Tibial artery (tissue), 4 donors: ENCODE data around the gene WNT7A.

ENCODE experiments used
- DNase-seq, 2 donors: peaks; one replicate each; pipeline ENCODE4 v3.0.0-alpha.2; 2019
- H3K27ac ChIP-seq, 2 donors: fragments of 200-600 bp; sonication (generic) in 1 of 2; 1 replicate in 1 of 2; 2 replicates in 1 of 2; pipeline ENCODE4 v1.5.1; 2018 to 2019; ENCODE audit warnings: mild to moderate bottlenecking in 1 of 2
- H3K27me3 ChIP-seq, 2 donors: fragments of 200-600 bp; sonication (generic) in 1 of 2; one replicate each; pipeline versions ENCODE4 v1.5.1 to v1.6.0; 2016 to 2019
- H3K36me3 ChIP-seq, 3 donors: fragments of 200-600 bp; sonication (generic) in 2 of 3; one replicate each; pipeline ENCODE4 v1.5.1; 2016 to 2019; ENCODE audit warnings: mild to moderate bottlenecking in 2 of 3
- H3K4me1 ChIP-seq, 4 donors: fragments of 200-600 bp; sonication (generic) in 2 of 4; 1 replicate in 3 of 4; 2 replicates in 1 of 4; pipeline ENCODE4 v1.5.1; 2016 to 2019
- H3K4me3 ChIP-seq, 2 donors: fragments of 200-600 bp; sonication (generic) in 1 of 2; 1 replicate in 1 of 2; 2 replicates in 1 of 2; pipeline ENCODE4 v1.5.1; 2018 to 2019; ENCODE audit warnings: mild to moderate bottlenecking in 2 of 2
- H3K9me3 ChIP-seq, 3 donors: fragments of 200-600 bp; sonication (generic) in 1 of 3; one replicate each; pipeline ENCODE4 v1.5.1; 2016 to 2019
- CTCF ChIP-seq, 2 experiments: fragments of 200-600 bp in 1 of 2; fragments of 450-650 bp in 1 of 2; IDR thresholded peaks; one replicate each; pipeline ENCODE4 v1.5.1; 2017 to 2019; ENCODE audit warnings: antibody characterized with exemption in 2 of 2, mild to moderate bottlenecking in 1 of 2, moderate library complexity in 1 of 2
- intact Hi-C: fragments of 100-400 bp; cut with DNase I; formaldehyde crosslinking; loops from one replicate; pipeline ENCODE4 v1.15.0; 2023; ENCODE audit warnings: low total_unique reads

Gene WNT7A

GRCh38 chr3:13800064-13800463, 79.8 kb downstream of the WNT7A start:
- H3K9me3 ChIP-seq: no peaks in the 10 kb centered on the region
- DNase-seq: no peak
- TF ChIP-seq CTCF (IDR thresholded peaks at IDR 0.05): no peak
- H3K27ac ChIP-seq: no peak overlapping the region
- no peaks in the 10 kb centered on the region for H3K36me3 ChIP-seq
- H3K4me3 ChIP-seq: no peak overlapping the region
- no peaks in the 10 kb centered on the region for H3K4me1 ChIP-seq
- H3K27me3 ChIP-seq: peaks cover 0 to 33% of the 10 kb centered on the region in 2 donors
- intact Hi-C loops: no loop called here

- H3K27me3 ChIP-seq: peaks cover 0 to 38% of the 10 kb centered on the region in 2 donors
These were observed 81.5 kb downstream of the WNT7A start for GRCh38 chr3:13798401-13798800.

GRCh38 chr3:13796701-13797460, 83.0 kb downstream of the WNT7A start:
- no peak for TF ChIP-seq CTCF (IDR thresholded peaks at IDR 0.05)
- Histone ChIP-seq H3K36me3 (no peaks in the 10 kb centered on the region), H3K9me3 (no peaks in the 10 kb centered on the region), H3K27me3 (peaks cover 0 to 53% of the 10 kb centered on the region in 2 donors), H3K4me1 (no peaks in the 10 kb centered on the region), H3K4me3 (no peak overlapping the region), H3K27ac (no peak overlapping the region)
- intact Hi-C loops: no loop called here
- no peak for DNase-seq

More at GRCh38 chr3:13798401-13798800, 81.5 kb downstream of the WNT7A start:
- TF ChIP-seq CTCF (IDR thresholded peaks at IDR 0.05): no peak
- Histone ChIP-seq H3K27ac (no peak overlapping the region), H3K9me3 (no peaks in the 10 kb centered on the region), H3K4me3 (no peak overlapping the region), H3K4me1 (no peaks in the 10 kb centered on the region), H3K36me3 (no peaks in the 10 kb centered on the region)
- intact Hi-C loops: no loop called here
- DNase-seq: no peak

- H3K4me1 ChIP-seq: no peaks in the 10 kb centered on the region
- H3K27ac ChIP-seq: no peak overlapping the region
- no peak for DNase-seq
- H3K36me3 ChIP-seq: no peaks in the 10 kb centered on the region
- no peak for TF ChIP-seq CTCF (IDR thresholded peaks at IDR 0.05)
- H3K27me3 ChIP-seq: peaks cover 0 to 48% of the 10 kb centered on the region in 2 donors
- no peaks in the 10 kb centered on the region for H3K9me3 ChIP-seq
- intact Hi-C loops: no loop called here
- no peak overlapping the region for H3K4me3 ChIP-seq
These were observed 84.1 kb downstream of the WNT7A start for GRCh38 chr3:13795816-13796215.

DNA sequence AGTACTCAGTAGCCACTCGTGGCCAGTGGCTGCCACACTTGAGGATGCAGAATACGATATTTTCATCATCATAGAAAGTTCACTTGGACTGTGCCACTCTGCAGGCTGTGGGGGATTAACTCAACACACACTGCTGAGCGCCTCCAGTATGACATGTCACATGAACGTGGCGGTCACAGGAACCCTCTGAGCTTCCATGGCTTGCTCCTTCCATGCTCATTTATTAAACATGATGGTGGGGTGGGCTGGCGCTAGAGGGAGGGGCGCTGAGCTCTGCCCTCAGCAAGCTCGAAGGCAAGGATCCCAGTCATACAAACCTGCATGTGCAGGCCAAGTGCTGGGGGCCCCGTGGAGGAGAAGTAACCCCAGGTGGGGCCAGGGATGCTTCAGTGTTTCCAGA, 85.5 kb downstream of the WNT7A start:
- H3K27ac ChIP-seq: no peak overlapping the region
- H3K4me1 ChIP-seq: no peaks in the 10 kb centered on the region
- DNase-seq: no peak
- no peaks in the 10 kb centered on the region for H3K36me3 ChIP-seq
- no peak overlapping the region for H3K4me3 ChIP-seq
- intact Hi-C loops: no loop called here
- TF ChIP-seq CTCF (IDR thresholded peaks at IDR 0.05): no peak
- no peaks in the 10 kb centered on the region for H3K9me3 ChIP-seq
- peaks cover 0 to 48% of the 10 kb centered on the region in 2 donors for H3K27me3 ChIP-seq
